ENCODE data around the gene MYO18A. TPM values are rescaled to one million over a fixed set of nuclear protein-coding genes. Genes with fewer than 3 reads are reported as not detected.

The MYO18A gene
- total RNA-seq, 1 donor from 2014 or later: 45.9 TPM

DNA sequence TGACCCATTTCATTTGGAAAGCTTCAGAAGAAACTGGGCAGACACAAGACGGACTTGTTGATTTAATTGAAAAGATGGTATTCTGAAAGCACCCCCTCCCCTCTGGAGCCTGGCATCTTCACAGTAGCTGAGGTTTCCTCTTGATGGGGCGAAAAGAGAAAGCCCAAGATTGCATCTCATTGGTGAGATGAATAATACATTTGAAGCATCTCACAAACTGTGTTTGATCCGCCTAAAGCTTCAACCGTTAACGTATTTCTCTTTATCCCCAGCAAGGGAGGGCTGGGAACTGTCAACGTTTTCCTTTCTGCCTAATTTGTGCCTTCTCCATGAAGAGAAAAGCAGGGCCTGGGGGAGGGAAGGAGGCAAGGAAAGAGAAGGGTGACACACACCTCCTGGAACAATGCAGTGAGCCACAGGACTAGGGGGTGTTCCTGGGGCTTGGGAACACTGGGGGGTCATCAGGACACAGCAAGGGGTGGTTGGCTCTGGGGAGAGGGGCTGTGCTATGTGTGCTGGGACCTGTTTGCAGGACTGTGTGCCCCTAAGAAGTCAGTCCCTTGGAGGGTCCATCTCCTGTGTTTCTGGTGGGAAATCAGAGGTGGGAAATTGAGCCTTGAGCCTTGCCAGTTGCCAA, 155.8 kb downstream of the MYO18A start:
- H3K4me1 Mint-ChIP-seq (ENCODE audit: low read depth, unreplicated experiment): peaks cover 2% of the 10 kb centered on the region
- no peak overlapping the region for H2AFZ ChIP-seq (ENCODE audit: low read depth, low read length)
- H3K9ac ChIP-seq (ENCODE audit: low read length): no peak overlapping the region
- no peaks in the 10 kb centered on the region for H3K9me3 Mint-ChIP-seq (ENCODE audit: unreplicated experiment)
- DNase-seq (ENCODE audit: low read depth) (no peak), FAIRE-seq (no peak)
- H3K79me2 ChIP-seq (ENCODE audit: insufficient read depth, low read length): no peaks in the 10 kb centered on the region
- no peaks in the 10 kb centered on the region for H4K20me1 ChIP-seq (ENCODE audit: insufficient read depth, low read length)
- H3K4me2 ChIP-seq (ENCODE audit: low read length): no peak overlapping the region
- peaks cover 47% of the 10 kb centered on the region for H3K27me3 Mint-ChIP-seq (ENCODE audit: low read depth, unreplicated experiment)
- H3K27ac Mint-ChIP-seq (ENCODE audit: unreplicated experiment): no peak overlapping the region
- H3K27ac ChIP-seq (ENCODE audit: low read depth, low read length): no peak overlapping the region
- H3K9me3 ChIP-seq (ENCODE audit: insufficient read depth, low read depth, low read length): no peaks in the 10 kb centered on the region
- no peaks in the 10 kb centered on the region for H3K36me3 Mint-ChIP-seq (ENCODE audit: low read depth, unreplicated experiment)
- H3K4me3 Mint-ChIP-seq (ENCODE audit: unreplicated experiment): no peak overlapping the region
- TF ChIP-seq, protein P1, sequence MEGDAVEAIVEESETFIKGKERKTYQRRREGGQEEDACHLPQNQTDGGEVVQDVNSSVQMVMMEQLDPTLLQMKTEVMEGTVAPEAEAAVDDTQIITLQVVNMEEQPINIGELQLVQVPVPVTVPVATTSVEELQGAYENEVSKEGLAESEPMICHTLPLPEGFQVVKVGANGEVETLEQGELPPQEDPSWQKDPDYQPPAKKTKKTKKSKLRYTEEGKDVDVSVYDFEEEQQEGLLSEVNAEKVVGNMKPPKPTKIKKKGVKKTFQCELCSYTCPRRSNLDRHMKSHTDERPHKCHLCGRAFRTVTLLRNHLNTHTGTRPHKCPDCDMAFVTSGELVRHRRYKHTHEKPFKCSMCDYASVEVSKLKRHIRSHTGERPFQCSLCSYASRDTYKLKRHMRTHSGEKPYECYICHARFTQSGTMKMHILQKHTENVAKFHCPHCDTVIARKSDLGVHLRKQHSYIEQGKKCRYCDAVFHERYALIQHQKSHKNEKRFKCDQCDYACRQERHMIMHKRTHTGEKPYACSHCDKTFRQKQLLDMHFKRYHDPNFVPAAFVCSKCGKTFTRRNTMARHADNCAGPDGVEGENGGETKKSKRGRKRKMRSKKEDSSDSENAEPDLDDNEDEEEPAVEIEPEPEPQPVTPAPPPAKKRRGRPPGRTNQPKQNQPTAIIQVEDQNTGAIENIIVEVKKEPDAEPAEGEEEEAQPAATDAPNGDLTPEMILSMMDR (IDR thresholded peaks at IDR 0.05; ENCODE audit: insufficient read depth, low read depth, low read length): no peak
- no peak for TF ChIP-seq EZH2 (IDR thresholded peaks at IDR 0.05; ENCODE audit: insufficient read depth, low read length)
- H3K36me3 ChIP-seq (ENCODE audit: insufficient read depth, low read length): no peaks in the 10 kb centered on the region
- H3K4me1 ChIP-seq (ENCODE audit: insufficient read depth, low read length): no peaks in the 10 kb centered on the region
- H3K4me3 ChIP-seq (ENCODE audit: insufficient read depth, low read depth, low read length): no peak overlapping the region
- peaks cover 63% of the 10 kb centered on the region for H3K27me3 ChIP-seq (ENCODE audit: insufficient read depth, low read length)

GRCh38 chr17:29022074-29022473, 158.1 kb downstream of the MYO18A start:
- H3K4me2 ChIP-seq (ENCODE audit: low read length): no peak overlapping the region

DNA sequence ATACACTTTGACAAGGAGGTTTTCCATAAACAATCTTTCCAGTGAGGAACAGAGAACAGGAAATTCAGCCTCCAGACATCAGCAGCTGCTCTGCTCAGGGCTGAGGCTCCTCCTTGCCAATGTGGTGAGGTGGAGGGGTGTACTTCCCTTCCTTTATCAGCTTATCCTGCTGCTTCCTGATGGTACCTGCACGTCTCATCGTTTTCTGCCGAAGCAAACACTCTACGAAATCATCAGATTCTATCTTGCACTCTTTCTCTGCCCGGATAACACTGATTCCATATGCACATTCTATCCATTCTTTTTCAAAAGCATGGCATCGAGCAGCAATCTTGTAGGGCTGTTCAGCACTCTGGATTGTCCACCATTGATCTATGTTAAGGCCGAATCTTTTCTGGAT, 159.0 kb downstream of the MYO18A start:
- H3K4me2 ChIP-seq (ENCODE audit: low read length): no peak overlapping the region
- peaks cover 67% of the 10 kb centered on the region for H3K27me3 Mint-ChIP-seq (ENCODE audit: low read depth, unreplicated experiment)
- no peak for TF ChIP-seq EZH2 (IDR thresholded peaks at IDR 0.05; ENCODE audit: insufficient read depth, low read length)
- TF ChIP-seq, protein P1 (IDR thresholded peaks at IDR 0.05; ENCODE audit: insufficient read depth, low read depth, low read length): no peak
- peaks cover 6% of the 10 kb centered on the region for H3K4me1 Mint-ChIP-seq (ENCODE audit: low read depth, unreplicated experiment)
- H3K9me3 ChIP-seq (ENCODE audit: insufficient read depth, low read depth, low read length): no peaks in the 10 kb centered on the region
- no peaks in the 10 kb centered on the region for H3K36me3 ChIP-seq (ENCODE audit: insufficient read depth, low read length)
- no peak overlapping the region for H3K4me3 ChIP-seq (ENCODE audit: insufficient read depth, low read depth, low read length)
- DNase-seq (ENCODE audit: low read depth) (no peak), FAIRE-seq (no peak)
- no peaks in the 10 kb centered on the region for H3K4me1 ChIP-seq (ENCODE audit: insufficient read depth, low read length)
- no peaks in the 10 kb centered on the region for H4K20me1 ChIP-seq (ENCODE audit: insufficient read depth, low read length)
- no peak overlapping the region for H3K9ac ChIP-seq (ENCODE audit: low read length)
- H3K27ac Mint-ChIP-seq (ENCODE audit: unreplicated experiment): no peak overlapping the region
- H3K36me3 Mint-ChIP-seq (ENCODE audit: low read depth, unreplicated experiment): no peaks in the 10 kb centered on the region
- no peaks in the 10 kb centered on the region for H3K9me3 Mint-ChIP-seq (ENCODE audit: unreplicated experiment)
- no peaks in the 10 kb centered on the region for H3K79me2 ChIP-seq (ENCODE audit: insufficient read depth, low read length)
- H3K27ac ChIP-seq (ENCODE audit: low read depth, low read length): no peak overlapping the region
- H3K4me3 Mint-ChIP-seq (ENCODE audit: unreplicated experiment): no peak overlapping the region
- H2AFZ ChIP-seq (ENCODE audit: low read depth, low read length): no peak overlapping the region
- H3K27me3 ChIP-seq (ENCODE audit: insufficient read depth, low read length): peaks cover 79% of the 10 kb centered on the region

More at GRCh38 chr17:29022074-29022473, 158.1 kb downstream of the MYO18A start:
- H3K27ac Mint-ChIP-seq (ENCODE audit: unreplicated experiment): no peak overlapping the region
- FAIRE-seq (no peak), DNase-seq (ENCODE audit: low read depth) (no peak)
- H3K4me1 Mint-ChIP-seq (ENCODE audit: low read depth, unreplicated experiment): peaks cover 6% of the 10 kb centered on the region
- no peaks in the 10 kb centered on the region for H3K79me2 ChIP-seq (ENCODE audit: insufficient read depth, low read length)
- no peak for TF ChIP-seq EZH2 (IDR thresholded peaks at IDR 0.05; ENCODE audit: insufficient read depth, low read length)
- TF ChIP-seq, protein P1 (IDR thresholded peaks at IDR 0.05; ENCODE audit: insufficient read depth, low read depth, low read length): no peak
- H3K36me3 ChIP-seq (ENCODE audit: insufficient read depth, low read length): no peaks in the 10 kb centered on the region
- no peaks in the 10 kb centered on the region for H3K4me1 ChIP-seq (ENCODE audit: insufficient read depth, low read length)
- H3K9me3 ChIP-seq (ENCODE audit: insufficient read depth, low read depth, low read length): no peaks in the 10 kb centered on the region
- H3K4me3 ChIP-seq (ENCODE audit: insufficient read depth, low read depth, low read length): no peak overlapping the region
- no peaks in the 10 kb centered on the region for H3K9me3 Mint-ChIP-seq (ENCODE audit: unreplicated experiment)
- H3K27ac ChIP-seq (ENCODE audit: low read depth, low read length): no peak overlapping the region
- peaks cover 72% of the 10 kb centered on the region for H3K27me3 ChIP-seq (ENCODE audit: insufficient read depth, low read length)
- H3K36me3 Mint-ChIP-seq (ENCODE audit: low read depth, unreplicated experiment): no peaks in the 10 kb centered on the region
- peaks cover 64% of the 10 kb centered on the region for H3K27me3 Mint-ChIP-seq (ENCODE audit: low read depth, unreplicated experiment)
- no peak overlapping the region for H3K4me3 Mint-ChIP-seq (ENCODE audit: unreplicated experiment)
- H2AFZ ChIP-seq (ENCODE audit: low read depth, low read length): no peak overlapping the region
- H3K9ac ChIP-seq (ENCODE audit: low read length): no peak overlapping the region
- H4K20me1 ChIP-seq (ENCODE audit: insufficient read depth, low read length): no peaks in the 10 kb centered on the region
